Breast epithelium (tissue), 4 donors: ENCODE measurements around the gene FOXK1. TPM values are rescaled to one million over a fixed set of nuclear protein-coding genes. Genes with fewer than 3 reads are reported as not detected.

ENCODE experiments used
- DNase-seq, 2 donors: peaks; one replicate each; pipeline ENCODE4 v3.0.0-alpha.2; 2019; ENCODE audit warnings: low spot score in 2 of 2
- H3K27ac ChIP-seq, 2 donors: fragments of 200-600 bp; sonication (generic) in 1 of 2; one replicate each; pipeline ENCODE4 v1.5.1; 2016 to 2019; ENCODE audit warnings: mild to moderate bottlenecking in 1 of 2
- H3K27me3 ChIP-seq, 2 donors: fragments of 200-600 bp; sonication (generic) in 1 of 2; one replicate each; pipeline versions ENCODE4 v1.5.1 to v1.6.0; 2017 to 2019; ENCODE audit warnings: control low read depth in 1 of 2, mild to moderate bottlenecking in 1 of 2
- H3K36me3 ChIP-seq: fragments of 200-600 bp; one replicate; pipeline ENCODE4 v1.5.1; 2019
- H3K4me1 ChIP-seq, 2 donors: fragments of 200-600 bp; sonication (generic); one replicate each; pipeline ENCODE4 v1.5.1; 2016 to 2019; ENCODE audit warnings: control low read depth in 1 of 2
- H3K4me3 ChIP-seq, 3 donors: fragments of 200-600 bp; sonication (generic); 1 replicate in 2 of 3; 2 replicates in 1 of 3; pipeline ENCODE4 v1.5.1; 2016 to 2019; ENCODE audit warnings: mild to moderate bottlenecking in 3 of 3, moderate library complexity in 2 of 3
- H3K9me3 ChIP-seq, 2 donors: fragments of 200-600 bp; sonication (generic) in 1 of 2; one replicate each; pipeline ENCODE4 v1.5.1; 2016 to 2019; ENCODE audit warnings: control low read depth in 1 of 2
- POLR2A ChIP-seq: fragments of 450-650 bp; IDR thresholded peaks from one replicate; pipeline ENCODE4 v1.6.1; 2016; ENCODE audit warnings: antibody characterized with exemption, mild to moderate bottlenecking, moderate library complexity
- POLR2AphosphoS5 ChIP-seq, 3 donors: sonication (generic); formaldehyde crosslinking; IDR thresholded peaks; one replicate each; pipeline ENCODE4 v1.6.1; 2017; ENCODE audit warnings: antibody characterized with exemption in 3 of 3
- intact Hi-C: fragments of 100-400 bp; cut with DNase I; formaldehyde crosslinking; loops from one replicate; pipeline ENCODE4 v1.15.1; 2023; ENCODE audit warnings: low total_unique reads
- total RNA-seq, 3 donors: library from RNA; depleted of rRNA; stranded (reverse); fragments of >200 nt; gene quantifications; one replicate each; pipeline ENCODE4 v1.1.0, GENCODE V29; 2016
- TF ChIP-seq, protein P1 (sequence below), 3 donors: fragments of 450-650 bp; IDR thresholded peaks; one replicate each; pipeline ENCODE4 v1.5.1; 2016 to 2017; ENCODE audit warnings: antibody characterized with exemption in 3 of 3, mild to moderate bottlenecking in 3 of 3, moderate library complexity in 3 of 3

FOXK1 gene
- total RNA-seq, 3 donors from 2014 or later, result 11.7 to 16.5 (median 15.7) TPM

GRCh38 chr7:4711093-4711492, 29.0 kb downstream of the FOXK1 start:
- no peak overlapping the region for H3K4me3 ChIP-seq
- intact Hi-C loops, result no loop called here
- no peaks in the 10 kb centered on the region for H3K9me3 ChIP-seq
- no peak for DNase-seq
- no peak for TF ChIP-seq POLR2AphosphoS5 (IDR thresholded peaks at IDR 0.05)
- TF ChIP-seq POLR2A, result no peak
- TF ChIP-seq, protein P1, sequence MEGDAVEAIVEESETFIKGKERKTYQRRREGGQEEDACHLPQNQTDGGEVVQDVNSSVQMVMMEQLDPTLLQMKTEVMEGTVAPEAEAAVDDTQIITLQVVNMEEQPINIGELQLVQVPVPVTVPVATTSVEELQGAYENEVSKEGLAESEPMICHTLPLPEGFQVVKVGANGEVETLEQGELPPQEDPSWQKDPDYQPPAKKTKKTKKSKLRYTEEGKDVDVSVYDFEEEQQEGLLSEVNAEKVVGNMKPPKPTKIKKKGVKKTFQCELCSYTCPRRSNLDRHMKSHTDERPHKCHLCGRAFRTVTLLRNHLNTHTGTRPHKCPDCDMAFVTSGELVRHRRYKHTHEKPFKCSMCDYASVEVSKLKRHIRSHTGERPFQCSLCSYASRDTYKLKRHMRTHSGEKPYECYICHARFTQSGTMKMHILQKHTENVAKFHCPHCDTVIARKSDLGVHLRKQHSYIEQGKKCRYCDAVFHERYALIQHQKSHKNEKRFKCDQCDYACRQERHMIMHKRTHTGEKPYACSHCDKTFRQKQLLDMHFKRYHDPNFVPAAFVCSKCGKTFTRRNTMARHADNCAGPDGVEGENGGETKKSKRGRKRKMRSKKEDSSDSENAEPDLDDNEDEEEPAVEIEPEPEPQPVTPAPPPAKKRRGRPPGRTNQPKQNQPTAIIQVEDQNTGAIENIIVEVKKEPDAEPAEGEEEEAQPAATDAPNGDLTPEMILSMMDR (IDR thresholded peaks at IDR 0.05), result no peak
- no peaks in the 10 kb centered on the region for H3K27me3 ChIP-seq
- H3K4me1 ChIP-seq, result peaks cover 7 to 16% of the 10 kb centered on the region in 2 donors
- peak overlapping the region in 1 of 2 donors; percentile 69 for H3K27ac ChIP-seq
- no peaks in the 10 kb centered on the region for H3K36me3 ChIP-seq

- DNase-seq, result no peak
- H3K36me3 ChIP-seq, result no peaks in the 10 kb centered on the region
- no peak overlapping the region for H3K4me3 ChIP-seq
- peak overlapping the region in 1 of 2 donors; percentile 69 for H3K27ac ChIP-seq
- H3K4me1 ChIP-seq, result peaks cover 7 to 16% of the 10 kb centered on the region in 2 donors
- no peaks in the 10 kb centered on the region for H3K27me3 ChIP-seq
- TF ChIP-seq POLR2AphosphoS5 (IDR thresholded peaks at IDR 0.05) (no peak), POLR2A (no peak)
- H3K9me3 ChIP-seq, result no peaks in the 10 kb centered on the region
- intact Hi-C loops, result no loop called here
These were observed 29.5 kb downstream of the FOXK1 start for GRCh38 chr7:4711634-4712033.

DNA sequence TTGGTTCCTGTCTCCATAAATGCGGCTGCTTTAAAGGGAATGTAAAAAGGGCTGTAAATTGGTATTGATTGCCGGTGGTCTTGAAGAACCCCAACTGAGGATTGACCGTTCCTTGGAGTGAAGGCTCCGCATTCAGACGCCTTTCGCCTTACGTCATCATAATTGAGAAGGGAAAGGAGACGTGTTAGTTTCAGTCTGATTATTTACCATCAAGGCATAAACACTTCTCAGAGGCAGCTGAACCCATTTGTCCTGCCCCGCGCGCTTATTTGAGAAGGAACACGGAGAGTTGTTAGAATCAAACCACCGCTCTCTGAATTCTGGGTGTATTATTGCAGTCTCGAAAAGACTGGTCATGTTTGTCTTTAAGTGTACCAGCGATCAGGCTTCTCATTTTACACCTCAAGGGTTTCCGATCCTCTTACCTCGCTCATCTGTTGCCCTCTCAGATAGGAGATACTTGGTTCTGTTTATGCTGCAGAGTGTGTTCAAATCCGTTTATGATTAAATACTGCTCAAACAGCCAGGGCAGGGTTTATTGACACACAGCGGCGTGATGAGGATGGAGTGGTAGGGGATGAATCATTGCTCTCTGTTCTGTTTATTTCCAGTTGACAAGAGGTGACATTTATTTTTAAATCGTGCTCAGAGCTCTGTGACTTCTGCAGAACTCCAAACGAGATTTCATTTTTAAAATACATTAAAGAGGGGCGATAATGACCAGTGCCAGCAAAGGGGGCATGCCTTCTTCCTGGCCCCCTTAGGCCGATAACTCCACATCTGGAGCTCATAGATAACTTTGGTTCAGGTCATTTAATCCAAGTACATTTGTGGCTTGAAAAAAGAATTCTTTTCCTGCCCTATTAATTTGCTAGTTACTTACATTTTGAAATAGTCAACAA, 30.4 kb downstream of the FOXK1 start:
- no peak for DNase-seq
- H3K27ac ChIP-seq, result peak overlapping the region; percentile 55 to 62
- intact Hi-C loops, result no loop called here
- H3K27me3 ChIP-seq, result no peaks in the 10 kb centered on the region
- peaks cover 7 to 16% of the 10 kb centered on the region in 2 donors for H3K4me1 ChIP-seq
- no peak for TF ChIP-seq POLR2A
- TF ChIP-seq POLR2AphosphoS5 (IDR thresholded peaks at IDR 0.05), result no peak
- TF ChIP-seq, protein P1 (IDR thresholded peaks at IDR 0.05), result no peak
- H3K9me3 ChIP-seq, result no peaks in the 10 kb centered on the region
- peak overlapping the region in 1 of 3 donors; percentile 30 for H3K4me3 ChIP-seq
- H3K36me3 ChIP-seq, result no peaks in the 10 kb centered on the region

GRCh38 chr7:4713183-4713784, 31.2 kb downstream of the FOXK1 start:
- Histone ChIP-seq H3K4me3 (peak overlapping the region in 1 of 3 donors; percentile 30), H3K4me1 (peaks cover 7 to 16% of the 10 kb centered on the region in 2 donors), H3K27ac (peak overlapping the region; percentile 55 to 62), H3K36me3 (no peaks in the 10 kb centered on the region), H3K9me3 (no peaks in the 10 kb centered on the region), H3K27me3 (no peaks in the 10 kb centered on the region)
- TF ChIP-seq, protein P1 (IDR thresholded peaks at IDR 0.05), result no peak
- TF ChIP-seq POLR2A, result no peak
- TF ChIP-seq POLR2AphosphoS5 (IDR thresholded peaks at IDR 0.05), result peak; percentile 36 to 56 (median 49)
- intact Hi-C loops, result no loop called here
- DNase-seq, result peak in 1 of 2 donors; percentile 36

DNA sequence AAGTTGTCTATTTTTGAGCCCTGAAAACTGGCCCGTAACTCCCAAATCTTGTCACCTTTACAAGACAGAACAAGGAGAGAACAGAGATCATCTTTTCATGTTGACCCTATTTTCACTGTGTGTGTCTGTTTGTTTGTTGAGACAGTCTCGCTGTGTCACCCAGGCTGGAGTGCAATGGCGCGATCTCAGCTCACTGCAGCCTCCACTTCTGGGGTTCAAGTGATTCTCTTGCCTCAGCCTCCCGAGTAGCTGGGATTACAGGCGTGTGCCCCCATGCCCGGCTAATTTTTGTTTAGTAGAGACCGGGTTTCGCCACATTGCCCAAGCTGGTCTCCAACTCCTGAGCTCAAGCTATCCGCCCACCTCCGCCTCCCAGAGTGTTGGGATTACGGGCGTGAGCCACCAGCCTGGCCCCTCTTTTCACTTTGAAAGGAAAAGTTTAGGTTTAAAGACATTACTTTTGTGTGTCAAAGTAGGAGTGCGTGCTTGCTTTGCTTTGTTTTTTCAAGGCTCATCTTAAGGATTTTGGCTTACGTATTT, 32.1 kb downstream of the FOXK1 start:
- H3K4me1 ChIP-seq, result peaks cover 7 to 16% of the 10 kb centered on the region in 2 donors

More for the DNA sequence above, 32.1 kb downstream of the FOXK1 start:
- TF ChIP-seq, protein P1 (IDR thresholded peaks at IDR 0.05), result no peak
- TF ChIP-seq POLR2AphosphoS5 (IDR thresholded peaks at IDR 0.05), result no peak
- no peak for TF ChIP-seq POLR2A
- no peaks in the 10 kb centered on the region for H3K36me3 ChIP-seq
- H3K9me3 ChIP-seq, result no peaks in the 10 kb centered on the region
- no peak for DNase-seq
- peak overlapping the region in 1 of 2 donors; percentile 55 for H3K27ac ChIP-seq
- H3K4me3 ChIP-seq, result no peak overlapping the region
- H3K27me3 ChIP-seq, result no peaks in the 10 kb centered on the region
- intact Hi-C loops, result no loop called here
